ENCODE data around the gene DYNLT1. TPM values are rescaled to one million over a fixed set of nuclear protein-coding genes. Genes with fewer than 3 reads are reported as not detected.

Gene DYNLT1
- total and polyA plus RNA-seq, 9 of the 15 experiments (the other 6 are each of a cell fraction or from before 2014, with no cell fraction given) = 42.2 to 583 (median 127) TPM

- TF ChIP-seq POLR2AphosphoS2 (IDR thresholded peaks at IDR 0.05; ENCODE audit: low read length) (0 out of 2 replicates have a peak, but pooled peaks have one; percentile 40), ID3 (CRISPR knock-in tag; IDR thresholded peaks at IDR 0.05) (no peak), ID3 (tag; IDR thresholded peaks at IDR 0.05) (0 out of 2 replicates have a peak, but pooled peaks have one; percentile 17), NRF1 (conservative IDR thresholded peaks at IDR 0.05 in 1 of 2, IDR thresholded peaks at IDR 0.05 in 1 of 2) (peak in 1 of 2 experiments; percentile 33; a peak in 1 of 4 replicates), MAFK (IDR thresholded peaks at IDR 0.05; ENCODE audit: low read length) (peak; percentile 49; the same call in 1 of the 2 replicates), CBX8 (IDR thresholded peaks at IDR 0.05; ENCODE audit: borderline replicate concordance, extremely low read depth, low read depth, low read length, poor library complexity, severe bottlenecking) (no peak), JUN (IDR thresholded peaks at IDR 0.05; ENCODE audit: borderline replicate concordance, low read depth, low read length) (peak; percentile 97), JUN (CRISPR knock-in tag; IDR thresholded peaks at IDR 0.05; ENCODE audit: borderline replicate concordance) (peak; percentile 57; the same call in 1 of the 2 replicates), TCFL5 (CRISPR knock-in tag; conservative IDR thresholded peaks at IDR 0.05) (no peak), NFIC (IDR thresholded peaks at IDR 0.05) (no peak), REST (IDR thresholded peaks at IDR 0.05; ENCODE audit: borderline replicate concordance) (peak; percentile 33; the same call in 1 of the 2 replicates), REST (CRISPR knock-in tag; IDR thresholded peaks at IDR 0.05; ENCODE audit: low read depth) (no peak), BHLHE40 (IDR thresholded peaks at IDR 0.05; ENCODE audit: low read length) (peak; percentile 29; the same call in 1 of the 2 replicates), FOXA3 (CRISPR knock-in tag; conservative IDR thresholded peaks at IDR 0.05 in 1 of 2, IDR thresholded peaks at IDR 0.05 in 1 of 2) (0 out of 4 replicates have a peak, but pooled peaks of 1 of the 2 experiments have one; percentile 44), RHOXF2B (CRISPR knock-in tag; conservative IDR thresholded peaks at IDR 0.05) (no peak), PRPF4 (IDR thresholded peaks at IDR 0.05; ENCODE audit: insufficient read depth, low read depth, low read length, poor library complexity, severe bottlenecking) (no peak), ELF4 (CRISPR knock-in tag; IDR thresholded peaks at IDR 0.05) (peak; percentile 33; the same call in 1 of the 2 replicates), CHCHD3 (CRISPR knock-in tag; IDR thresholded peaks at IDR 0.05) (no peak), SMARCC2 (IDR thresholded peaks at IDR 0.05; ENCODE audit: low read depth) (peak; percentile 45; the same call in 1 of the 2 replicates)
Observed at GRCh38 chr6:158631678-158632537, 12.6 kb downstream of the DYNLT1 start (continued).
